Inflammatory macrophage treated with lipopolysaccharide for 4 hours (primary cell): ENCODE results near the gene S100PBP.
"Not testable (repeated sequence)": the region's sequence is repeated elsewhere in the genome, so short reads cannot be mapped to it uniquely, and the experiment has no call there.

Experiments
- DNase-seq: peaks from one replicate; pipeline ENCODE4 v3.0.0-alpha.2; 2020

The S100PBP gene

DNA sequence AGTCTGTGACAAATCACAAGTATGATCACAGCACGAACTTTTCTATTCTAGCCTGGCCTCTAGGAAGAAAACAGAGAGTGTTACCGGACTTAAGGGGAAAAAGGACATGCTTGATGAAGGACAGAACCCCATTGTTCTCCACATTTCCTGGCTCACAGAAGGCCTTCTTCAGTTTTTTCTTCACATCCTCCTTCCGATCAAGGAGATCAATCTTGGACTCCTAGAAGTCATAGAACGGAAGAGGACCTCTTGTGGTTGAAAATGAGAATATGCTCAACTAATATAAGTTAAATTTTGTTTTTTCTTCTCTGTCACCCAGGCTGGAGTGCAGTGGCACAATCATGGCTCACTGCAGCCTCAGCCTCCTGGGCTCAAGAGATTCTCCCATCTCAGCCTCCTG lies 30.6 kb upstream of the S100PBP start:
- DNase-seq: peak; percentile 28

DNA sequence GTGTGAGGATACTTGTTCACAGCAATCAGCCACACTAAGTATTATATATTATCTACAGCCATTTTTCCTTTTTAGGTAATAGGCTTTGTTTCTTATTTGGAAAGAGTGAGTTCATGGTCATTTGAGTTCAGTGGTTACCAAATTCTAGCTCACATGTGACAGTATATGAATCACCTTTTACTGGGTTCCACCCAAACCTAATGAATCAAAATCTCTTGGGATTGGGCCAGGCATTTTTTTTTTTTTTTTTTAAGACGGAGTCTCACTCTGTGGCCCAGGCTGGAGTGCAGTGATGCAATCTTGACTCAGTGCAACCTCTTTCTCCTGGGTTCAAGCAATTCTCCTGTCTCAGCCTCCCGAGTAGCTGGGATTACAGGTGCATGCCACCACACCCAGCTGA lies 28.1 kb upstream of the S100PBP start:
- peak; percentile 84 for DNase-seq

DNA sequence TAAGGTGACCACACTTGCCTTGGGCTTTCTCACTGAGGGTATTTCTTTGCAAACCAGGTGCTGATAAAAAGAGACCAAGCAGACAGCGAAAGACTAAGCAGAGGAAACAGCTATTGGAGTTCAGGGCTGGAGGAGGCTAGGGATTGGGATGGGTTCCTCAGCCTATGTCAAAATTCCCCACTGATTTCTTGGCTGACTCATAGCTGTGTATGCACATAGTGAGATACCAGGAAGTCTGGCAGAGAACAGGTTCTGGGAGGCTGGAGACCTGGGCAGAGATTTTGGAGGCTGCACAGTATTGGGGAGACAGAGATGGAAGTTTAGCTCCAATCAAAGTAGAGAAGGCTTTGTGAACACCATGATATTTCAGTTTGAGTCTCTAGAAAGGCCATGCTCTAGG lies 25.6 kb upstream of the S100PBP start:
- no peak for DNase-seq

DNA sequence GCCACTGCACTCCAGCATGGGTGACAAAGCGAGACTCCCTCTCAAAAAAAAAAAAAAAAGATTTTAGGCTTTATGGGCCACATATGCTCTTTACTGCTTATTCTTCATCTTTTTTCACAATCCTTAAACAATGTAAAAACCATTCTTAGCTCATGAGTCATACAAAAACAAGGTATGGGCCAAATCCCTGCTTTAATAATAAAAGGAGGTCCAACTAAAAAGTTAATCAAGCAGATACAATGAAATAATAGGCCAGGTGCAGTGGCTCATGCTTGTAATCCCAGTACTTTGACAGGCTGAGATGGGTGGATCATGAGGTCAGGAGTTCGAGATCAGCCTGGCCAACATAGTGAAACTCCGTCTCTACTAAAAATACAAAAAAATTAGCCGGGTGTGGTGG lies 21.7 kb upstream of the S100PBP start:
- DNase-seq: not testable (repeated sequence)

DNA sequence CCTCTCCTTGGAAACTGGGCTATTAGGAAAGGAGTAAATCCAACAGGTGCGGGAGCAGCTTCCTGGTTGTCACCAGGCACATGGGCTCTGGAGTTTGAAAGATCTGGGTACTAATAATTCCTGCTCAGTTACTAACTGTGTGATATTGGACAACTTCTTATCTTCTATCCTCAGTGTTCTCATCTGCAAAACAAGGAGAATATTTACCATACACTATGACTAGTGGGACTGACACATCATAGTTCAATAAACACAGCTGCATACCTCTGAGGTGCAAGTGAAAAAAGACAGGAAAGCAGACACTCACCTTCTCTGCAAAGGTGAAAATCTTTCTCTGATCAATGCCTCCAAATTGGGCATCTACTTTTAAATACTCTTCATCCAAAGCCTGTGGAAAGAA lies 20.0 kb upstream of the S100PBP start:
- no peak for DNase-seq

DNA sequence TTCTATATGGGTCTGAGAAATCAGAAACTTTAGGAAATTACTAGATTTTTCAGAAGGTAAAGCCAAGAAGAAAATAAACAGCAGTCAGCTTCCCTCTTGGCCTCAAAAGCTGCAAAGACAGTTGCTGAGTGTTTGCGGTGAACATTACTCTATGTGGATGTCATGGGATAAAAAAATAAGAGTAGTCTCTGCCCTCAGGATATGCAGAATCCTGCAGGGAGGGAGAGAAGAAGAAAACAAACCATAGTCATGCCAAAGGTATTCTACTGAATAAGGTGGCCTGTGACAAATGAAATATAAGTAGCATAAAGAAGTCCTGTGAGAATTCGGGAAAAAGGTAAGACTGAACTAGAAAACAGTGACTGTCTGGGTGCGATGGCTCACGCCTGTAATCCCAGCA lies 19.3 kb upstream of the S100PBP start:
- DNase-seq: no peak

DNA sequence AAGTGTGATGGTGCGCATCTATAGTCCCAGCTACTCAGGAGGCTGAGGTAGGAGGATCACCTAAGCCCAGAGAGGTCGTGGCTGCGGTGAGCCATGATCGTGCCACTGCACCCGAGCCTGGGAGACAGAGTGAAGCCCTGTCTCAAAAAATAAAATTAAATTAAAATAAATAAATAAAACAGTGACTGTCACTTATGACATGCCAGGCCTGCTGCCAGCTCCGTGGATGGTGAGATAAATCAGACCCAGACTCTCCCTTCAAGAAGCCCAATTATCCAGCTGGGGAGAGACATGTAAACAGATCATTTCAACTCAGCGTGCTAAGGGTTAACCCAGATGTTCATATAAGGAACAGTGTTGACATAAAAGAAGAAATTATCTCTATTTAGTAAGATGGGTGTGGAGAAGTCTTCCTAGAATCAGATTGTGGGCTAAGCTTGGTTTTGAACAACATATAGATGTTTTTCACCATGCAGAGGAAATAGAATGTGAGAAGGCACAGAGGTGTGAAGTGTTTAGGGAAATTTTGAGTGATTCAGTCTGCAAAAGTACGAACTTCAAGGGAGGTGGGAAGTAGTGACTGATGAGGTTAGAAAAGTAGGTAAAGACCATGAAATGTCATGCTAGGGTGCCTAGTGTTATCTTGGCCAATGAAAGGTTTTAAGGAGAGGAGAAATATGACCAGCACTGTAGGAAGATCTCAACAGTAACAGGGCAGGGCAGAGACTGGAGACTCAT lies 18.6 kb upstream of the S100PBP start:
- no peak for DNase-seq

DNA sequence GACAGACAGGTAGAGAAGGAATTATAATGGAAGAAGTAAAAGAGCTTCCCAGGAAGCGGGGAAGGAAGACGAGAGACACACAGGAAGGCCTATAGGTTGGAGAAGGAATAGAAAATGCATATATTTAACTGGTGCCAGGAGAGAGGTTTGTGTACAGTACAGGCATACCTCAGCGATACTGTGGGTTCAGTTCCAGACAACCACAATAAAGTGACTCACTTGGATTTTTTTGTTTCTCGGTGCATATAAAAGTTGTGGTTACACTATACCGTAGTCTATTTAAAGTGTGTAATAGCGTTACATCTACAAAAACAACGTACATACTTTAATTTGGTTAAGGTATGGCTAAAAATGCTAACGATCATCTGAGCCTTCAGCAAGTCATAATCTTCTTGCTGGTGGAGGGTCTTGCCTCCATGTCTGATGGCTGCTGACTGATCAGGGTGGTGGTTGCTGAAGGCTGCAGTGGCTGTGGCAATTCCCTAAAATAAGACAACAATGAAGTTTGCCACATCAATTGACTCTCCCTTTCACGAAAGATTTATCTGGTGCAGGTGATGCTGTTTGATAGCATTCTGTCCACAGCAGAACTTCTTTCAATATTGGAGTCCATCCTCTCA lies 16.2 kb upstream of the S100PBP start:
- DNase-seq: no peak

DNA sequence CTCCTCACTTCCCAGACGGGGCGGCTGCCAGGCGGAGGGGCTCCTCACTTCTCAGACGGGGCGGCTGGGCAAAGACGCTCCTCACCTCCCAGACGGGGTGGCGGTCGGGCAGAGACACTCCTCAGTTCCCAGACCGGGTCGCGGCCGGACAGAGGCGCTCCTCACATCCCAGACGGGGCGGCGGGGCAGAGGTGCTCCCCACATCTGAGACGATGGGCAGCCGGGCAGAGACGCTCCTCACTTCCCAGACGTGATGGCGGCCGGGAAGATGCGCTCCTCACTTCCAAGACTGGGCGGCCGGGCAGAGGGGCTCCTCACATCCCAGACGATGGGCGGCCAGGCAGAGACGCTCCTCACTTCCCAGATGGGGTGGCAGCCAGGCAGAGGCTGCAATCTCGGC lies 13.0 kb upstream of the S100PBP start:
- not testable (repeated sequence) for DNase-seq

DNA sequence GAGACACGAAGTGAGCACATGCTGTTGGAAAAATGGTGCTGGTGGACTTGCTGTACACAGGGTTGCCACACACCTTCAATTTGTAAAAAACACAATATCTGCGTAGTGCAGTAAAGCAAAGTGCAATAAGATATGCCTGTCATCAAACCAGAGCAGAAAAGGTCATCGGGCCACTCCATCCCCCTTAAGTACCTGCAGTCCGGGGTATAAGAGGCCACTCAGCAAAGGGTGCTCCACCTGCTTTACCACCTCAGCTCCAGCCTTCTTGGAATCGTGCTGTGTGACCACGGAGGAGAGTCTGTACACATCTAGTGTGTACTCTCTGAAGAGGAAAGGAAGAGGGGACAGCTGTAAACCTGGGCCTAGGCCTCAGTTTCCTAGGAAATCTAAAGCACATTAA lies 11.2 kb upstream of the S100PBP start:
- DNase-seq: no peak

DNA sequence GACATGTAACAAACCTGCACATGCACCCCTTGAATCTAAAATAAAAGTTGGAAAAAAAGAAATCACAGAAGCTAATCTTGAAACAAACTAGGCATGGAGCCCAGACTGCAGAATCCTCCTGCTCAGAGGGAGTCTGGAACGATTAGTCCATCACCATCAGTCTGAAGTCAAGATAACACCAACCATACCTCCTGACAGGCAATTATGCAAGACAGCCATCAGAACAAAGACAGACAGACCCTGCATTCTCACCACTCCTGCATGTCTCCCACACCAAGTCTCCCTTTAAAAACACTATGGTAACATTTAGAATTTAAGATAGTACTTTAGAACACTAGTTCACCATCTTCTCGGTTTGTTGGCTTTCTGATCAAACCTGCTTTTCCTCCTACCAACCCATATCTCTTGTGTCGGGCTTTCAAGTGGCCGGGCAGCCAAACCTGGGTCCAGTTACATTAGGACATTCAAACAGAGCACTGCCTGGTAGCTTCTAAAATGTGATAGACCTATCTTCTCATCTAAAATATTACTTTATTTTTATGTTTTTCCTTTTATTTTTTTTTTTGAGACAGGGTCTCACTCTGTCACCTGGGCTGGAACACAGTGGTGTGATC lies 10.4 kb upstream of the S100PBP start:
- DNase-seq: no peak

DNA sequence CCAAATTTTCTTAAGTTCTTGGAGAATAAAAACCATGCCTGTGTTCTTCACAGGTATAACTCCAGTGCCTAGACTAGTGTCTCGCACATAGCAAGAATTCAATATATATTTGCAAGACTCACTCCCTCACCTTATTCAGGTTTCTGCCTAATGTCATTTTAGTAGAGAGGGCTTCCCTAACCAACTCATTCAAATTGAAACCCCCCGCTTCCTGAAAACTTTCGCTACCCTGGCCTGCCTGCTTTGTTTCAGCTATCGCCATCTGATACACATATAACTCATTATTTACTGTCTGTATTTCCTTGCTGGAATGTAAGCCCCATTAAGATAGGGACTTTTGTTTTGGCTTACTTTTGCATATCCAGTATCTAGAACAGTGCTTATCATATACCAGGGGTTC lies 8.9 kb upstream of the S100PBP start:
- no peak for DNase-seq

DNA sequence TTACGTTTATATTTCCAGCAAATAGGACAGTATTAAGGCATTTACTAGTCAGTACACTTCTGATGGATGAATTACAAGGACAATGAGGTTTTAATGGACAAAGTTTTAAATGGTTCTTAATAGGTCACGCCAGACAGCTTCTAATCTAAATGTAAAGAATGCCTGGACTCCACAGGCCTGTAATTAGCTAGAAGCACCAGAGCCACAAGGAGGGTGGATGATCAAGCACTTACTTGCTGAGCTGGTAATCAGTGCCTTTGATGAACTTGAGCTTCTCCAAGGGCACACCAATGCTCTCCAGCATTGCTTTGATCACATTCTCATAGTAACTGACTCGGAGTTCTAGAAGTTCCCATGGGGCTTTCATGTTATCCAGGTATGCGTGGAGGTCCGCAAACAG lies 7.1 kb upstream of the S100PBP start:
- no peak for DNase-seq

DNA sequence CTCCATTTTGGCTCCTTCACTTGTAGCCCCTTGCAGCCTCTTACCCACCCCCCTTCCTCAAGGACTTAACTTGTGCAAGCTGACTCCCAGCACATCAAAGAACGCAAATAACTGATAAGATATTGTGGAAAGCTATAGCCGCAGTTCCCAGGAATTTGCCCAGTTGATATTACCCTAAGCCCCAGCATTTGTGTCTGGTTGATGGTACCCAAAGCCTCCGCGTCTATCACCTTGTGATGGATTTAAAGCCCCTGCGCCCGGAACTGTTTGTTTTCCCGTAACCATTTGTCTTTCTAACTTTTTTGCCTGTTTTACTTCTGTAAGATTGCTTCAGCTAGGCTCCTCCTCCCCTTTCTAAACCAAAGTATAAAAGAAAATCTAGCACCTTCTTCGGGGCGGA lies 6.2 kb upstream of the S100PBP start:
- no peak for DNase-seq

DNA sequence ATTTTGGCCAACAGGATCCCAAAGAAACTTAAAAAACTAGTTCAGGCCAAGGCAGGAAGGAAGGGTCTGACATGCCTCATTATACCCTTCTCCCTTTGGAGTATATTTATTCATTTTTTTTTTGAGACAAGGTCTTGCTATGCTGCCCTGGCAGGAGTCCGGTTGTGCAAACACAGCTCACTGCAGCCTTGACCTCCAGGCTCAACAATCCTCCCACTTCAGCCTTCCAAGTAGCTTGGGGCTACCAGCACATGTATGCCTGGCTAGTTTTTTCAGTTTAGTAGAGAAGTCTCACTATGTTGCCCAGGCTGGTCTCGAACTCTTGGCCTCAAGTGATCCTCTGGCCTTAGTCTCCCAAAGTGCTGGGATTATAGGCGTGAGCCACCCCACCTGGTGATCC lies 5.5 kb upstream of the S100PBP start:
- no peak for DNase-seq

DNA sequence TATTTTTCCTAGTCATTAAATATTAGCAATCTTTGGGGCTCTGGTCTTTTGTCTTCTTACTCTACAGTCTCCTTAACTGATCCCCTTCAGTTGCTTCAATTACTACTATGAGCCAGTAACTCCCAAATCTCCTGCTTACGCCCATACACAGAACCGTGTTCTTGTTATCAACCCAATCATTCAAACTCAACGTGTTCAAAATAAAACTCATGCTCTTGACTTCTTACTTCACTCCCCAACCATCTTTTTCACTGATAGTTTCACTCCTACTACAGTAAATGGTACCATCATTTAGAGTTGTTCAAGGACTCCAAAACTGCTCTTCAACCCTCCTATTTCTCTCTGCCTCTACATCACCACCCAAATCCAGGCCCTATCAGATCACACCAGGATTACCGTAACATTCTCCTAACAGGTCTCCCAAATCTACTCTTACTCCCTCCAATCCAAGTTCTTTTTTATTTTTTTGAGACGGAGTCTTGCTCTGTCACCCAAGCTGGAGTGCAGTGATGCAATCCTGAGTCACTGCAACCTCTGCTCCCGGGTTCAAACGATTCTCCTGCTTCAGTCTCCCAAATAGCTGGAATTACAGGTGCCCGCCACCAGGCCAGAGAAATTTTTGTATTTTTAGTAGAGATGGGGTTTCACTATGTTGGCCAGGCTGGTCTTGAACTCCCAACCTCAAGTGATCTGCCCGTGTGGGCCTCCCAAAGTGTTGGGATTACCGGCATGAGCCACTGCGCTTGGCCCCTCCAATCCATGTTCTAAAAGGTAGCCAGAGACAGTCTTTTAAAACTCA lies 3.3 kb upstream of the S100PBP start:
- DNase-seq: peak; percentile 23

DNA sequence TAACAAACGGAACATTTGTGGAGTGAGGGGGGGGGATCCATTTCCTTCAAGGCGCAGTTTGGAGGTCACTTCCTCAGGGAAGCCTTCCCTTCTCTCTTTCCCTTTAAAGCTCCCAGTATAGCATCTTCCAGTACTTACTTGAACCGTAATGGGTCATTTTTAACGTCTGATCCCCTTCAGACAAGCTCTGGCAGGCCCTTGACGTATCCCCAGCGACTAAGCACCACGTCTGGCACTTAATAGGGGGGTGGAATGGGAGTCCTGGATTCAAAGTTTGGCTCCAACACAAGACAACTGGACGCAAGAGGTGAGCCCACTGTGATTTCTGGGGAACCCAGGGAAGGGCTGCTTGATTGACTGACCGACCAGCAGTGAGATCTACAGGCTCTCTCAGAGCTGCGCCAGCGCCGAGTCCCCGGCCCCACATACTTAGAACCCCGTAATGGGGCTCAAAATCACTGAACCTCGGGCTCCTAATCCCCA lies 736 bp upstream of the S100PBP start:
- DNase-seq: peak; percentile 28

DNA sequence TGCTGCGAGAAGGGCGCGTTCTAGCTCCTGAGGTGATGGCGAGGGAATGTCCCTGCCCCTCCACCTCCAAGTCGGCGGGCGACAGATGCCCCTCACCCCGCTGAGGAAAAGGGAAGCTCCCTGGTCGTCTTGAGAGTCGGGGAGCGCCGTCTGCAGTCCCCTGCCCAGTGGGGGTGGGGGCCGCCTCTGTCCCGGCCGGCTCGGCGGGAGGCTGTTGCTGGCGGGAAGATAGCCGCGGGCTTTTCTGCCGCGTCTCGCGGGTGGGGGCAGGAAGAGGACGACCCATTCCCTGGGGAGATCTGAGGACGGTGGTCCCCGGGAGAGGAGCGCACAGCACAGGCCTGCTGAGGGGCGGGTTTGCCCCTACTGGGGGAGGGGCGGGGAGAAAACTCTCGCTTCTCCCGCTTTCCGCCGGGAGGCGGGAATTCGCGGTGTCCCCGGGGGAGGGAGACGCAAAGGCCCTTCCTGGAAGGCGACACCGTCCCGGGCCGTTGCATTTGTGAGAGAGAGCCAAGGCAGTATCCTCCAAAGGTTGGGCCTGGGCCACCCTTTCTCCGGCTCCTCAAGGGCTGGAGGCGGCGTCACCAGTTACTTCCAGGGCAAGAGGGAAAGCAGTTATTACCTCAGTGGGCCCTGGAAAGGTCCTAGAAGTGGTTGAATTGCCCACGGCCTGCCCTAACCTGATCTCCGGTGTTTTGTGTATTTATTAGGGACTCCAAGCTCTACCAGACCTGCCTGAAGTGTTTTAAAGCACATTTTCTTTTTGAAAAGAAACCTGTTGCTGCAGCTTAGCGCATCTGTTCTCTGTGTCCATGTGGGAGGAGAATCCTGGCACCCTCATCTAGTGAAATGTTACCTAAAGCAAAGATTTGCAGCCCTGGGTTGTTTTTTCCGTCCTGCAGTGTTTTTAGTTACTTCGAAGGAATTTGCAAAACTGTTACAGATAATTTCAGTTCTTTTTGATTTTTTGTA lies 648 bp downstream of the S100PBP start:
- peak; percentile 33 for DNase-seq

DNA sequence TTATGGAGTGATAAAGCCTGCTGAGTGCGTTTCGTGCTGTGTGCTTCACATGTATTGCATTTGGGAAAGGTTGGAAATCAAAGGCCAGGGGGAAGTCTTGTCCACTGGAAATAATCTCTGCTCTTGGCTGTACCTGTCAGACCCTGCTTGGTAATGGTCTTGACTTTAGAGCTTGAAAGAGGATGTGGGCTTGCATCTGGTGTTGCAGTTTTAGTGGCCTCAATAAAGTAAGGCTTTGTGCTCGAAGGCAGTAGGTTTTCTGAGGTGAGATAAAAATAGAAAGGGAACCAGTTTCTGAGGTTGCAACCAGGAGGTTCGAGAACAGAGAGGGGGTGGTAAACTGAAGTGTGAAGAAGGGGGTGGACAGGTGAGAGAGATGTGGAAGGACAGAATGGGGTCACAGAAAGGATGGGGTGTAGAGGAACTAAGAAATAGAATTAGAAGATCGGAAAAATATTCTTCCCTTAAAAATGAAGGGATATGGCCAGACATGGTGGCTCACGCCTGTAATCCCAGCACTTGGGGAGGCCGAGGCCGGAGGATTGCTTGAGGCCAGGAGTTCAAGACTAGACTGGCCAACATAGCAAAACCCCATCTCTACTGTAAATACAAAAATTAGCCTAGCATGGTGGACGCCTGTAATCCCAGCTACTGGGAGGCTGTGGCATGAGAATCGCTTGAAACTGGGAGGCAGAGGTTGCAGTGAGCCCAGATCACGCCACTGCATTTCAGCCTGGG lies 1.5 kb downstream of the S100PBP start:
- no peak for DNase-seq

DNA sequence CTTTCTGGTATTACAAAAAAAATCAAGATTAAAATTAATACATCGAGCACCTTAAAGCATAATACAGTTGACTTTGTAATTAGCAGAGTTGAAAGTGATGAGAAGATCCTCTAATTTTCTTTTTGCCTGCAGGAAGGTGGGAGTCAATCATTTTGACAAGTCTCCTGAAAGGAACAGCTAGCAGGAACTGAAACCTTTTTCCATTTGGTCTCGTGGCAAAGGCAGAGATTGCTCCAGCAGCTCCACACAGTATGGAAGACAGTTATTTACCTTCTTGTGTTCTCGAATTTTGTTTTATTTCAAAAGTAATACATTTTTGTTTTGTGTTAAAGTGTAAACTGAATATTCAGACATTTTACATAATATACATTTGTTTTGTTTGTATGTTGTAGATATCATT lies 7.7 kb downstream of the S100PBP start:
- peak; percentile 41 for DNase-seq

DNA sequence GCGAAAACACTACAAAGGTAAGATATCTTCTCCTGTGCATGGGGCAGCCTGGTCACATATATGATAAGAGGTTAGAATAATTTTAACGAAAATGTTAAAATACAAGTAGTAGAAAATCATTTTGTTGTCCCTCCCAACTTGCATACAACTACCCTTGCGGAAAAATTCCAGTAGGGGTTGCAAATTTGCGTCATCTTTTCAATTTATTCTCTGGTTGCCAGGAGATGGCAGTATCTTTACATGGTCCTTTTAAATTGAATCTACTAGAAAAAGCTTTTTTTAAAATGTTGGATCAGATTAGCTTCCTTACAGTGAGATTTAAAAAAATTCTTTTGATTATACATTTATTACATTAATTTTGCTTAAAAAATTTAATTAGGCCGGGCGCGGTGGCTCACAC lies 10.9 kb downstream of the S100PBP start:
- peak; percentile 22 for DNase-seq
